GM12865 (cell line): ENCODE results near the gene TSPAN12.
A peak's percentile ranks its signal among the peaks of the same experiment; 100 is the strongest.

Source experiments
- DNase-seq: peaks from one replicate; pipeline ENCODE4 v3.0.0; 2010; ENCODE audit warnings: low read depth
- H3K4me3 ChIP-seq: 2 replicates; pipeline ENCODE4 v1.5.1; 2011; ENCODE audit warnings: mild to moderate bottlenecking, low read depth, low read length, control low read depth
- TF ChIP-seq, protein P1 (sequence below): IDR thresholded peaks from 2 replicates; pipeline ENCODE4 v1.5.1; 2011; ENCODE audit warnings: low read length, control low read depth, low read depth, inconsistent platforms; ENCODE audit not compliant: insufficient read depth; ENCODE audit errors: missing control alignments

The TSPAN12 gene

DNA sequence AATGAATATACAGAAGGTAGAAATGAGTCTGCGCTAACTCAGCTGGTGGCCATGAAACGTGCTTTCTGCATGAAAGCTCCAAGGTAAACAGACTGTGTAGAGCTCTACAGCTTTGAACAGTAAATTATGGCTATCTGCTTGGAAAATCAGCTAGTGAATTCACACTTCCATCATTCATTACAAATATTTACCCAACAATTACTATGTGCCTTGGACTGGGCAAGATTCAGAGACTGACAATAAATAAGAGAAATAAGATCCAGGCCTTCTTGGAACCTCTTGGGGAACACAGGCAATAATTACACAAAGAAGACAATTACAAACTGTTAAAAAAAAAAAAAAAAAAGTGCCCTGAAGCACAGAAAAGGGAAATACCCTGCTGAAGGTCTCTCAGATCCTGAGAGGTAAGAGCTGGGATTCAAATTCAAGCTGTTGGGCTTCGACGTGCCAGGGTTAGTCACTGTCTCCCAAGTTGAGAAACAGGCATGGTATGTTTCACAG lies 15.8 kb downstream of the TSPAN12 start:
- H3K4me3 ChIP-seq: no peak overlapping the region
- DNase-seq: no peak
- TF ChIP-seq, protein P1, sequence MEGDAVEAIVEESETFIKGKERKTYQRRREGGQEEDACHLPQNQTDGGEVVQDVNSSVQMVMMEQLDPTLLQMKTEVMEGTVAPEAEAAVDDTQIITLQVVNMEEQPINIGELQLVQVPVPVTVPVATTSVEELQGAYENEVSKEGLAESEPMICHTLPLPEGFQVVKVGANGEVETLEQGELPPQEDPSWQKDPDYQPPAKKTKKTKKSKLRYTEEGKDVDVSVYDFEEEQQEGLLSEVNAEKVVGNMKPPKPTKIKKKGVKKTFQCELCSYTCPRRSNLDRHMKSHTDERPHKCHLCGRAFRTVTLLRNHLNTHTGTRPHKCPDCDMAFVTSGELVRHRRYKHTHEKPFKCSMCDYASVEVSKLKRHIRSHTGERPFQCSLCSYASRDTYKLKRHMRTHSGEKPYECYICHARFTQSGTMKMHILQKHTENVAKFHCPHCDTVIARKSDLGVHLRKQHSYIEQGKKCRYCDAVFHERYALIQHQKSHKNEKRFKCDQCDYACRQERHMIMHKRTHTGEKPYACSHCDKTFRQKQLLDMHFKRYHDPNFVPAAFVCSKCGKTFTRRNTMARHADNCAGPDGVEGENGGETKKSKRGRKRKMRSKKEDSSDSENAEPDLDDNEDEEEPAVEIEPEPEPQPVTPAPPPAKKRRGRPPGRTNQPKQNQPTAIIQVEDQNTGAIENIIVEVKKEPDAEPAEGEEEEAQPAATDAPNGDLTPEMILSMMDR: no peak

DNA sequence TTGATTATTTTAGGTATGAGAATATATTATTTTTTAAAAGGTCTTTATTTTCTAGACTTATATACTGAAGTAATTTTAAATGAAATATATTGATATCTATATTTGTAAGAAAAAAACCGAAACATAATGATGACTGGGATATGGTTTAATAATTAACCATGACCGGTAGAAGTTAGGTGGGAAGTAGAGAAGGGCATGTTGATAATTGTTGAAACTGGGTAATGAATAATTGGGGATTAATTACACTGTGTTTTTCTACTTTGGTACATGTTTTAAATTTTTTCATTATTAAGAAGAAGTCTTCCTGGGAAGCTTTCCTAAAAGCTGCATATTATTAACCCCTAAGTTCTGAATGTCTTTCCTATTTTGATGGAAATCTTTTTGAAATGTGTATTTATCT lies 16.3 kb downstream of the TSPAN12 start:
- TF ChIP-seq, protein P1: no peak
- no peak for DNase-seq

DNA sequence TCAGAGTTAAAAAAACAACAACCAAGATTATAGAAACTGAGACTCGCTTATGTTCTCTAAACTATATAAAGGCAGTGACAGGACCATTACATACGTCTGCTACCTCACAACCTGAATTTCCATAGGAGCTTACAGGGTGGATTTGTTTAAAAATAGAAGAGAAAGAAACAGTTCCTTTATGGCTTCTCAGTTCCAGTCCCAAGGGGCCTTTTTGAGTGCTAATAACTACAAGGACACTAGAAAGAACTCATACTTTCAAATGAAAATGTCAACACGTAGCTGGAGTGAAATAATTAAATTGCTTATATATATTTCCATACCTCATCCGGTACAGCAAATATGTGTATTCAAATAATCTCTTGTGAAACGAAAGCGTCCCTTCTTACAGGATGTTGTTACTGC lies 19.7 kb downstream of the TSPAN12 start:
- TF ChIP-seq, protein P1: no peak
- peak; percentile 81 for DNase-seq
- peak overlapping the region; percentile 49 for H3K4me3 ChIP-seq

More for the DNA sequence above, 16.3 kb downstream of the TSPAN12 start:
- no peak overlapping the region for H3K4me3 ChIP-seq

- peak; percentile 77 for DNase-seq
- H3K4me3 ChIP-seq: peak overlapping the region; percentile 49
- TF ChIP-seq, protein P1: no peak
These were observed 20.3 kb downstream of the TSPAN12 start for GRCh38 chr7:120837599-120837998.

DNA sequence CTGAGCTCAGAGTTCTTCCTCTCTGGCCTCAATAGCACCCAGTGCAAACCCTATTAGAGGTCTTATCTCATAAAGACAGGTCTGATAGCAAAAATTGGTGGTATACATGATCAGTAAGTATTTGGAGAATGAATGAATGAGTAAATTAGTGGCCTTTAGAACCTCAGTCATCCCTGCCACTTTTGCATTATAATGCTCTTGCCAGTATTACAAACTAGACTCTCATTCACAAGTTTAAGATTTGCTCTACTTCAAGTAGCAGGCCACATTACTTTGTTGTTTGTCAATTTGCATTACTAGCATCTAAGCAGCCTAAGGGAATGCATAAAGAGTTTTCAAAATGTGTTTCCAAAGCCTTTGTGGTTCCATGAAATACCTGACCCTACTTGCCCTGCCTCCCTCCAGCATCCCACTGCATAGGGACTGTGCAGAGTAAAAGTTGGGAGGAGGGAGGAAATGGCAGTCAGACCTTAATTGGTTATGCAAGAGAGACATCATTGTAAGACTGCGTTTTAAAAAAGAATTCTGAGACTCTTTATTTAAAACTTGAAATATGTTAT lies 21.3 kb downstream of the TSPAN12 start:
- no peak overlapping the region for H3K4me3 ChIP-seq
- DNase-seq: no peak
- TF ChIP-seq, protein P1: no peak

DNA sequence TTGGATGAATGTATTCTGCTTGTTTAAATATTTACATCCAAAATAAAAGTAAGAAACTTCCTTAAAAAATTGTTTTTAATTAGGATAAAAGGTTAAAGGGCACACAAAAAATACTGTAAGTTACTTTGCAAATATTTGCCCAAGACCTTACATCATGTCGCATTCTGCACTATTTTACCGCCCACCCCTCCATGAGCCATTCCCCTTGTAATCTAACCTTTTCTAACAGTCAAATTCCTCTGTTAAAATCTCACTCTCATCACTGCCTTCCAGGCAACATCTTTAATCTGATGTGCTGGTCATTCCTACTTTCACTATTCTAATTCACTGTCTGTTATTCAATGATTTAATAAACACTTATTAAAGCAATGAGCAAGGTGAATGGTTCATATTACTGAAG lies 23.2 kb downstream of the TSPAN12 start:
- no peak for DNase-seq
- TF ChIP-seq, protein P1: no peak
- H3K4me3 ChIP-seq: no peak overlapping the region

- DNase-seq: peak; percentile 44
- H3K4me3 ChIP-seq: no peak overlapping the region
- TF ChIP-seq, protein P1: no peak
These were observed 24.4 kb downstream of the TSPAN12 start for GRCh38 chr7:120833546-120833945.
